OCI-LY1 (cell line): Measurements from ENCODE around the gene JPT1.

Experiments used
- CTCF ChIP-seq: fragments of 200-600 bp; sonication (generic), shearing (Covaris generic); IDR thresholded peaks from 2 replicates; pipeline ENCODE4 v1.5.1; 2017; ENCODE audit warnings: mild to moderate bottlenecking, antibody characterized with exemption, low read length, moderate library complexity, mixed read lengths
- EZH2 ChIP-seq: fragments of 200-600 bp; sonication (generic), shearing (Covaris generic); IDR thresholded peaks from 2 replicates; pipeline ENCODE4 v1.8.0; 2017; ENCODE audit warnings: borderline replicate concordance, mixed run types, mild to moderate bottlenecking, antibody characterized with exemption, low read length, moderate library complexity, mixed read lengths

- TF ChIP-seq EZH2: no peak
- no peak for TF ChIP-seq CTCF
These were observed 5.1 kb upstream of the JPT1 start for GRCh38 chr17:75159196-75160031.
